IMR-90 (cell line): Measurements from ENCODE around the gene AFMID.

Source experiments
- BHLHE40 ChIP-seq: fragments of 150-350 bp; IDR thresholded peaks from 2 replicates; pipeline ENCODE4 v1.6.1; 2016; ENCODE audit warnings: mild to moderate bottlenecking, low read depth, low read length
- CEBPB ChIP-seq: IDR thresholded peaks from 2 replicates; pipeline ENCODE4 v1.6.1; 2012; ENCODE audit warnings: low read depth, low read length, improper control_type of control experiment
- CHD1 ChIP-seq: IDR thresholded peaks from 2 replicates; pipeline ENCODE4 v1.6.1; 2012; ENCODE audit warnings: low read depth, low read length, improper control_type of control experiment
- CTCF ChIP-seq: conservative IDR thresholded peaks from 2 replicates; pipeline ENCODE4 v1.5.1; 2012; ENCODE audit warnings: mild to moderate bottlenecking, low read depth, low read length, improper control_type of control experiment
- ELK1 ChIP-seq: fragments of 150-350 bp; IDR thresholded peaks from 2 replicates; pipeline ENCODE4 v1.6.1; 2016; ENCODE audit warnings: low read depth, mild to moderate bottlenecking, low read length, moderate library complexity, borderline replicate concordance
- MAFK ChIP-seq: IDR thresholded peaks from 2 replicates; pipeline ENCODE4 v1.6.1; 2012; ENCODE audit warnings: low read depth, low read length, improper control_type of control experiment
- MAZ ChIP-seq: IDR thresholded peaks from 2 replicates; pipeline ENCODE4 v1.6.1; 2012; ENCODE audit warnings: low read depth, mild to moderate bottlenecking, low read length, improper control_type of control experiment, moderate library complexity, borderline replicate concordance
- POLR2A ChIP-seq: IDR thresholded peaks from 2 replicates; pipeline ENCODE4 v1.6.1; 2012; ENCODE audit warnings: mild to moderate bottlenecking, low read depth, low read length
- RAD21 ChIP-seq: IDR thresholded peaks from 2 replicates; pipeline ENCODE4 v1.6.1; 2012; ENCODE audit warnings: low read length, improper control_type of control experiment
- SMC3 ChIP-seq: fragments of 150-350 bp; IDR thresholded peaks from 2 replicates; pipeline ENCODE4 v1.6.1; 2016; ENCODE audit warnings: low read depth, mild to moderate bottlenecking, antibody characterized with exemption, low read length, moderate library complexity
- TF ChIP-seq, protein P1 (sequence below): fragments of 150-350 bp; IDR thresholded peaks from 2 replicates; pipeline ENCODE4 v1.6.1; 2017; ENCODE audit warnings: mild to moderate bottlenecking, antibody characterized with exemption, low read length, low read depth

GRCh38 chr17:78175643-78175981 lies 11.6 kb upstream of the AFMID start:
- TF ChIP-seq CTCF (no peak), POLR2A (no peak), RAD21 (no peak), MAZ (no peak), ELK1 (no peak), SMC3 (no peak), BHLHE40 (no peak), CHD1 (no peak), CEBPB (no peak), MAFK (no peak)
- TF ChIP-seq, protein P1, sequence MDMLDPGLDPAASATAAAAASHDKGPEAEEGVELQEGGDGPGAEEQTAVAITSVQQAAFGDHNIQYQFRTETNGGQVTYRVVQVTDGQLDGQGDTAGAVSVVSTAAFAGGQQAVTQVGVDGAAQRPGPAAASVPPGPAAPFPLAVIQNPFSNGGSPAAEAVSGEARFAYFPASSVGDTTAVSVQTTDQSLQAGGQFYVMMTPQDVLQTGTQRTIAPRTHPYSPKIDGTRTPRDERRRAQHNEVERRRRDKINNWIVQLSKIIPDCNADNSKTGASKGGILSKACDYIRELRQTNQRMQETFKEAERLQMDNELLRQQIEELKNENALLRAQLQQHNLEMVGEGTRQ: no peak
